Neural cell (in vitro differentiated cells): ENCODE results near the gene FAT2. TPM values are rescaled to one million over a fixed set of nuclear protein-coding genes. Genes with fewer than 3 reads are reported as not detected.

ENCODE experiments used
- H2AFZ ChIP-seq: fragments of 200-600, 300-800 bp; sonication (generic), shearing (Covaris generic); 2 replicates; pipeline ENCODE4 v1.6.0; 2014; ENCODE audit warnings: low read depth, mild to moderate bottlenecking, antibody characterized with exemption, low read length, moderate library complexity
- H3F3A ChIP-seq: fragments of 200-600 bp; shearing (Covaris generic); 2 replicates; pipeline ENCODE4 v1.6.1; 2016; ENCODE audit warnings: mild to moderate bottlenecking, moderate library complexity, mixed read lengths, antibody characterized with exemption, low read length; ENCODE audit not compliant: insufficient read depth, poor library complexity, severe bottlenecking
- H3K27ac ChIP-seq: fragments of 200-600, 300-800 bp; sonication (generic), shearing (Covaris generic); 2 replicates; pipeline ENCODE4 v1.5.1; 2014; ENCODE audit warnings: mild to moderate bottlenecking, low read length, moderate library complexity
- H3K27me3 ChIP-seq: fragments of 300-800, 200-600 bp; sonication (generic), shearing (Covaris generic); 2 replicates; pipeline ENCODE4 v1.6.0; 2014; ENCODE audit warnings: mild to moderate bottlenecking, low read depth, low read length, moderate library complexity; ENCODE audit not compliant: insufficient read depth
- H3K36me3 ChIP-seq: fragments of 300-800, 200-600 bp; sonication (generic), shearing (Covaris generic); 2 replicates; pipeline ENCODE4 v1.5.1; 2014; ENCODE audit warnings: mild to moderate bottlenecking, antibody characterized with exemption, low read length, moderate library complexity; ENCODE audit not compliant: insufficient read depth
- H3K4me2 ChIP-seq: fragments of 300-800, 200-600 bp; sonication (generic), shearing (Covaris generic); 2 replicates; pipeline ENCODE4 v1.6.0; 2014; ENCODE audit warnings: mild to moderate bottlenecking, low read length
- H3K4me3 ChIP-seq: fragments of 300-800, 200-600 bp; sonication (generic), shearing (Covaris generic); 2 replicates; pipeline ENCODE4 v1.5.1; 2014; ENCODE audit warnings: mild to moderate bottlenecking, low read length, moderate library complexity
- H3K79me2 ChIP-seq: fragments of 200-600 bp; shearing (Covaris generic); replicated peaks from 2 replicates; pipeline ENCODE4 v1.6.0; 2014; ENCODE audit warnings: mild to moderate bottlenecking, low read length, moderate library complexity; ENCODE audit not compliant: insufficient read depth
- H3K9ac ChIP-seq: fragments of 300-800, 200-600 bp; sonication (generic), shearing (Covaris generic); 2 replicates; pipeline ENCODE4 v1.6.1; 2016; ENCODE audit warnings: mild to moderate bottlenecking, low read length, mixed read lengths
- H3K9me2 ChIP-seq: fragments of 200-600 bp; shearing (Covaris generic); 2 replicates; pipeline ENCODE4 v1.6.1; 2016; ENCODE audit warnings: mild to moderate bottlenecking, low read length, mixed read lengths; ENCODE audit not compliant: insufficient read depth
- H3K9me3 ChIP-seq: fragments of 200-600, 300-800 bp; sonication (generic), shearing (Covaris generic); 2 replicates; pipeline ENCODE4 v1.6.1; 2016; ENCODE audit warnings: mild to moderate bottlenecking, mixed run types, low read length, moderate library complexity, mixed read lengths
- H4K20me1 ChIP-seq: fragments of 200-600 bp; shearing (Covaris generic); 2 replicates; pipeline ENCODE4 v1.6.1; 2016; ENCODE audit warnings: mild to moderate bottlenecking, mixed run types; ENCODE audit not compliant: insufficient read depth
- CTCF ChIP-seq: fragments of 450-650 bp; IDR thresholded peaks from 2 replicates; pipeline ENCODE4 v1.5.1; 2014; ENCODE audit warnings: antibody characterized with exemption, mild to moderate bottlenecking, moderate library complexity; ENCODE audit not compliant: poor library complexity, severe bottlenecking
- EP300 ChIP-seq: fragments of 450-650 bp; conservative IDR thresholded peaks from 2 replicates; pipeline ENCODE4 v1.6.1; 2014; ENCODE audit warnings: antibody characterized with exemption, mild to moderate bottlenecking, moderate library complexity; ENCODE audit not compliant: poor library complexity, severe bottlenecking
- EZH2 ChIP-seq: fragments of 200-600, 300-800 bp; shearing (Covaris generic), sonication (generic); IDR thresholded peaks from 2 replicates; pipeline ENCODE4 v1.6.1; 2014; ENCODE audit warnings: antibody characterized with exemption, low read length, borderline replicate concordance, mild to moderate bottlenecking; ENCODE audit not compliant: insufficient read depth, poor library complexity, severe bottlenecking
- MXI1 ChIP-seq: fragments of 450-650 bp; conservative IDR thresholded peaks from 2 replicates; pipeline ENCODE4 v1.6.1; 2014; ENCODE audit warnings: antibody characterized with exemption, mild to moderate bottlenecking; ENCODE audit not compliant: poor library complexity, severe bottlenecking
- POLR2AphosphoS5 ChIP-seq: IDR thresholded peaks from 2 replicates; pipeline ENCODE4 v1.6.1; 2012
- RAD21 ChIP-seq: fragments of 450-650 bp; conservative IDR thresholded peaks from 2 replicates; pipeline ENCODE4 v1.6.1; 2014; ENCODE audit warnings: antibody characterized with exemption, mild to moderate bottlenecking, moderate library complexity
- REST ChIP-seq: IDR thresholded peaks from 2 replicates; pipeline ENCODE4 v1.6.1; 2012; ENCODE audit warnings: borderline replicate concordance
- SMC3 ChIP-seq: fragments of 450-650 bp; conservative IDR thresholded peaks from 2 replicates; pipeline ENCODE4 v1.6.1; 2014; ENCODE audit warnings: antibody characterized with exemption, mild to moderate bottlenecking, moderate library complexity; ENCODE audit not compliant: poor library complexity
- TAF1 ChIP-seq: IDR thresholded peaks from 2 replicates; pipeline ENCODE4 v1.6.1; 2012; ENCODE audit warnings: low read depth
- polyA plus RNA-seq: library from polyadenylated mRNA; depleted of rRNA; stranded (reverse); fragments of >200 nt; gene quantifications from 2 replicates; pipeline ENCODE4 v1.2.3, GENCODE V29; 2014

Gene FAT2
- polyA plus RNA-seq, 1 donor from 2014 or later, result not detected

DNA sequence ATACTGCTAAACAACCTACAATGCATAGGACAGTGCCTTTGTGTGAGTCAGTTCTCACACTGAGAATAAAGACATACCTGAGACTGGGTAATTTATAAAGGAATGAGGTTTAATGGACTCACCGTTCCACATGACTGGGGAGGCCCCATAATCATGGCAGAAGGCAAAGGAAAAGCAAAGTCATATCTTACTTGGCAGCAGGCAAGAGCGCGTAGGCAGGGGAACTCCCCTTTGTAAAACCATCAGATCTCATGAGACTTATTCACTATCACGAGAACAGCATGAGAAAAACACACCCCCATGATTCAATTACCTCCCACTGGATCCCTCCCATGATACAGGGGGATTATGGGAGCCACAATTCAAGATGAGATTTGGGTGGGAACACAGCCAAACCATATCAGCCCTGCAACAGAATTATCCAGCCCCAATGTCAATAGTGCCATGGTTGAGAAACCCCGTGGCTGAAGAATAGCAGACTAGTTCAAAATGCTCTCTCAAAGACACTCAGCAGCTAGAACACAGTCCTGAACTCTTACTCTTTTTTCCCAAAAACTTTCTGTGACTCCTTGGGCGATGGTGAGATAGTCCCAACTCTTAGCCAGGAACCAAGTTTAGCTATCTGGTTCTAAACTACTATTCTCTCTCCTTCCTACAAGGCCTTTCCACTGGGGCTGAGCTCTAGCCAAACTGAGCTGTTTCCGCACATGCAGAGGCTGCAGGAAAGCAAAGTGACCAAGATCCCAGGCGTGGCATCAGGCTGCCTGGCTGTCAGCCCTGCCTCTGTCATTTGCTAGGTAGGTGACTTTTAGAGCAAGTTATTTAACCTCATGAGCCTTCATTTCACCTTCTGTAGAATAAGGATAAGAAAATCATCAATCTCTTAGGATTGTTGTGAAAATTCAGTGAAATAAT is 21.7 kb downstream of the FAT2 start:
- H2AFZ ChIP-seq, result no peak overlapping the region
- H3K9me2 ChIP-seq, result no peaks in the 10 kb centered on the region
- no peak overlapping the region for H3K4me3 ChIP-seq
- H3F3A ChIP-seq, result no peaks in the 10 kb centered on the region
- TF ChIP-seq TAF1 (no peak), EZH2 (no peak), MXI1 (no peak), SMC3 (no peak)
- H3K27me3 ChIP-seq, result no peaks in the 10 kb centered on the region
- no peaks in the 10 kb centered on the region for H3K36me3 ChIP-seq
- H4K20me1 ChIP-seq, result no peaks in the 10 kb centered on the region
- H3K9me3 ChIP-seq, result no peaks in the 10 kb centered on the region
- H3K79me2 ChIP-seq, result no peaks in the 10 kb centered on the region
- no peak overlapping the region for H3K4me2 ChIP-seq
- no peak overlapping the region for H3K27ac ChIP-seq
- H3K9ac ChIP-seq, result no peak overlapping the region

GRCh38 chr5:151568036-151568435 is 23.1 kb downstream of the FAT2 start:
- Histone ChIP-seq H3K27me3 (no peaks in the 10 kb centered on the region), H2AFZ (no peak overlapping the region), H3K9ac (no peak overlapping the region), H3K79me2 (no peaks in the 10 kb centered on the region), H3F3A (no peaks in the 10 kb centered on the region), H3K9me3 (no peaks in the 10 kb centered on the region), H3K9me2 (no peaks in the 10 kb centered on the region), H4K20me1 (no peaks in the 10 kb centered on the region), H3K27ac (no peak overlapping the region), H3K4me3 (no peak overlapping the region), H3K36me3 (no peaks in the 10 kb centered on the region), H3K4me2 (no peak overlapping the region)
- TF ChIP-seq MXI1 (no peak), TAF1 (no peak)

DNA sequence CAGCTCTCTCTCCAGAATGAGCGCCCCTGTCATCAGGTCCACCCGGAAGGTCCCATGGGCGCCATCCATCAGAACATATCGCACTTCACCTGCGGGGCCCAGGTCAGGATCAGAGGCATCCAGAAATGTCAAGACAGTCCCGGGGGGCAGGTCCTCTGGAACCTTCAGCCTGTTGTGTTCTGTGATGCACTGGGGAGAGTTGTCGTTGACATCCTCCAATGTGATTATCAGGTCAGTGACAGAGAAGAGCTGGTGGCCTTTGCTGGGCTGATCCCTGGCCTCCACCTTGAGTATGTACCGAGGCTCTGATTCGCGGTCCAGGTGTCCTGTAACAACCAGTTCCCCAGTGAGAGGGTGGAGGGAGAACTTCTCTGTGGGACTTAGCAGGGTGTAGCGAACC is 25.2 kb downstream of the FAT2 start:
- Histone ChIP-seq H3K9me2 (no peaks in the 10 kb centered on the region), H3F3A (no peaks in the 10 kb centered on the region), H3K27ac (no peak overlapping the region), H3K27me3 (no peaks in the 10 kb centered on the region), H3K4me2 (no peak overlapping the region), H2AFZ (no peak overlapping the region), H3K36me3 (no peaks in the 10 kb centered on the region), H3K4me3 (no peak overlapping the region), H4K20me1 (no peaks in the 10 kb centered on the region), H3K79me2 (no peaks in the 10 kb centered on the region), H3K9me3 (no peaks in the 10 kb centered on the region), H3K9ac (no peak overlapping the region)
- TF ChIP-seq SMC3 (no peak), POLR2AphosphoS5 (no peak), CTCF (no peak), EZH2 (no peak), MXI1 (no peak), REST (no peak), RAD21 (no peak), EP300 (no peak), TAF1 (no peak)
